ENCODE results near the gene SAMM50.

DNA sequence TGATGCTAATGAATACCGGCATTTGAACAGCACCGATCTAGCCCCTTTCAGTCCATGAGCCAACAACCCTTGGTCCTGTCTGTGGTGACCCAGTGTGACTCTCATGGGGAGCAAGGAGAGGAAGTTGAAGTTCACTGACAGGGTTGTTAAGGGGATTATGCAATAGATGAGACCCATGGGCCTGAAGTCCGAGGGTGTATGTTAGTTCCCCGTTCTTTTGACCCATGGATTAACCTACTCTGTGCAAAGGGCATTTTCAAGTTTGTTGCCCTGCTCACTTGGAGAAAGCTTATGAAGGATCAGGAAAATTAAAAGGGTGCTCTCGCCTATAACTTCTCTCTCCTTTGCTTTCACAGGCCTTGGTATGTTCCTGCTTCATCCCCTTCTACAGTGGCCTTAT lies 26.8 kb upstream of the SAMM50 start:
- TF ChIP-seq, protein P1, sequence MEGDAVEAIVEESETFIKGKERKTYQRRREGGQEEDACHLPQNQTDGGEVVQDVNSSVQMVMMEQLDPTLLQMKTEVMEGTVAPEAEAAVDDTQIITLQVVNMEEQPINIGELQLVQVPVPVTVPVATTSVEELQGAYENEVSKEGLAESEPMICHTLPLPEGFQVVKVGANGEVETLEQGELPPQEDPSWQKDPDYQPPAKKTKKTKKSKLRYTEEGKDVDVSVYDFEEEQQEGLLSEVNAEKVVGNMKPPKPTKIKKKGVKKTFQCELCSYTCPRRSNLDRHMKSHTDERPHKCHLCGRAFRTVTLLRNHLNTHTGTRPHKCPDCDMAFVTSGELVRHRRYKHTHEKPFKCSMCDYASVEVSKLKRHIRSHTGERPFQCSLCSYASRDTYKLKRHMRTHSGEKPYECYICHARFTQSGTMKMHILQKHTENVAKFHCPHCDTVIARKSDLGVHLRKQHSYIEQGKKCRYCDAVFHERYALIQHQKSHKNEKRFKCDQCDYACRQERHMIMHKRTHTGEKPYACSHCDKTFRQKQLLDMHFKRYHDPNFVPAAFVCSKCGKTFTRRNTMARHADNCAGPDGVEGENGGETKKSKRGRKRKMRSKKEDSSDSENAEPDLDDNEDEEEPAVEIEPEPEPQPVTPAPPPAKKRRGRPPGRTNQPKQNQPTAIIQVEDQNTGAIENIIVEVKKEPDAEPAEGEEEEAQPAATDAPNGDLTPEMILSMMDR (IDR thresholded peaks at IDR 0.05; ENCODE audit: poor library complexity) = no peak
- TF ChIP-seq EZH2phosphoT487 (IDR thresholded peaks at IDR 0.05; ENCODE audit: low read depth, severe bottlenecking, unreplicated experiment) (no peak), EZH2 (IDR thresholded peaks at IDR 0.05; ENCODE audit: borderline replicate concordance) (no peak)

Data from hepatocyte (in vitro differentiated cells).